Neural progenitor cell (in vitro differentiated cells): ENCODE measurements around the gene BTBD7. TPM values are rescaled to one million over a fixed set of nuclear protein-coding genes. Genes with fewer than 3 reads are reported as not detected.

Experiments used
- DNase-seq: peaks from one replicate; pipeline ENCODE4 v3.0.0-alpha.2; 2016; ENCODE audit warnings: low spot score
- H2AFZ ChIP-seq: fragments of 200-600 bp; sonication (generic); replicated peaks from 2 replicates; pipeline ENCODE4 v1.6.1; 2016; ENCODE audit warnings: antibody characterized with exemption
- H3F3A ChIP-seq: fragments of 200-600 bp; sonication (generic); 2 replicates; pipeline ENCODE4 v1.6.1; 2016; ENCODE audit warnings: antibody characterized with exemption, low read depth
- H3K27ac ChIP-seq: fragments of 200-600 bp; sonication (generic); 2 replicates; pipeline ENCODE4 v1.5.1; 2016; ENCODE audit warnings: mild to moderate bottlenecking
- H3K27me3 ChIP-seq: fragments of 200-600 bp; sonication (generic); 2 replicates; pipeline ENCODE4 v1.6.1; 2016; ENCODE audit warnings: mild to moderate bottlenecking, moderate library complexity
- H3K36me3 ChIP-seq: fragments of 200-600 bp; sonication (generic); 2 replicates; pipeline ENCODE4 v1.5.1; 2016
- H3K4me1 ChIP-seq: fragments of 200-600 bp; sonication (generic); 2 replicates; pipeline ENCODE4 v1.6.1; 2016; ENCODE audit warnings: mixed run types
- H3K4me2 ChIP-seq: fragments of 200-600 bp; sonication (generic); 2 replicates; pipeline ENCODE4 v1.6.1; 2016
- H3K4me3 ChIP-seq: fragments of 200-600 bp; sonication (generic); 2 replicates; pipeline ENCODE4 v1.5.1; 2016
- H3K79me2 ChIP-seq: fragments of 200-600 bp; sonication (generic); 2 replicates; pipeline ENCODE4 v1.6.1; 2016; ENCODE audit warnings: low read depth
- H3K9ac ChIP-seq: fragments of 200-600 bp; sonication (generic); 2 replicates; pipeline ENCODE4 v1.6.1; 2016
- H3K9me3 ChIP-seq: fragments of 200-600 bp; sonication (generic); 2 replicates; pipeline ENCODE4 v1.5.1; 2016; ENCODE audit warnings: low read depth
- H4K20me1 ChIP-seq: fragments of 200-600 bp; sonication (generic); 2 replicates; pipeline ENCODE4 v1.6.1; 2016; ENCODE audit warnings: low read depth
- H3K27ac Mint-ChIP-seq: 3 replicates; pipeline ENCODE4 v1.8.0; 2021; ENCODE audit warnings: mixed read lengths
- H3K27me3 Mint-ChIP-seq: 2 replicates; pipeline ENCODE4 v1.8.0; 2022; ENCODE audit warnings: low read depth, mild to moderate bottlenecking, inconsistent platforms, moderate library complexity, mixed read lengths; ENCODE audit not compliant: insufficient read depth
- H3K36me3 Mint-ChIP-seq: 3 replicates; pipeline ENCODE4 v1.8.0; 2021; ENCODE audit warnings: mixed read lengths
- H3K4me1 Mint-ChIP-seq: 3 replicates; pipeline ENCODE4 v1.8.0; 2021; ENCODE audit warnings: mixed read lengths
- H3K4me3 Mint-ChIP-seq: 3 replicates; pipeline ENCODE4 v1.8.0; 2021; ENCODE audit warnings: mild to moderate bottlenecking, moderate library complexity, mixed read lengths
- H3K9me3 Mint-ChIP-seq: 3 replicates; pipeline ENCODE4 v1.8.0; 2020; ENCODE audit warnings: mixed read lengths
- EZH2 ChIP-seq: fragments of 200-600 bp; sonication (generic); IDR thresholded peaks from 2 replicates; pipeline ENCODE4 v1.6.1; 2017; ENCODE audit warnings: antibody characterized with exemption, mild to moderate bottlenecking, moderate library complexity
- EZH2phosphoT487 ChIP-seq: fragments of 200-600 bp; sonication (generic); IDR thresholded peaks from 2 replicates; pipeline ENCODE4 v1.6.1; 2017; ENCODE audit warnings: antibody characterized with exemption
- total RNA-seq: library from RNA; depleted of rRNA; stranded (reverse); fragments of >200 nt; gene quantifications from 2 replicates; pipeline ENCODE4 v1.2.3, GENCODE V29; 2015; ENCODE audit warnings: low replicate concordance
- TF ChIP-seq, protein P1 (sequence below): fragments of 200-600 bp; sonication (generic); IDR thresholded peaks from 2 replicates; pipeline ENCODE4 v1.5.1; 2017; ENCODE audit warnings: antibody characterized with exemption, mild to moderate bottlenecking

The BTBD7 gene, protein sequence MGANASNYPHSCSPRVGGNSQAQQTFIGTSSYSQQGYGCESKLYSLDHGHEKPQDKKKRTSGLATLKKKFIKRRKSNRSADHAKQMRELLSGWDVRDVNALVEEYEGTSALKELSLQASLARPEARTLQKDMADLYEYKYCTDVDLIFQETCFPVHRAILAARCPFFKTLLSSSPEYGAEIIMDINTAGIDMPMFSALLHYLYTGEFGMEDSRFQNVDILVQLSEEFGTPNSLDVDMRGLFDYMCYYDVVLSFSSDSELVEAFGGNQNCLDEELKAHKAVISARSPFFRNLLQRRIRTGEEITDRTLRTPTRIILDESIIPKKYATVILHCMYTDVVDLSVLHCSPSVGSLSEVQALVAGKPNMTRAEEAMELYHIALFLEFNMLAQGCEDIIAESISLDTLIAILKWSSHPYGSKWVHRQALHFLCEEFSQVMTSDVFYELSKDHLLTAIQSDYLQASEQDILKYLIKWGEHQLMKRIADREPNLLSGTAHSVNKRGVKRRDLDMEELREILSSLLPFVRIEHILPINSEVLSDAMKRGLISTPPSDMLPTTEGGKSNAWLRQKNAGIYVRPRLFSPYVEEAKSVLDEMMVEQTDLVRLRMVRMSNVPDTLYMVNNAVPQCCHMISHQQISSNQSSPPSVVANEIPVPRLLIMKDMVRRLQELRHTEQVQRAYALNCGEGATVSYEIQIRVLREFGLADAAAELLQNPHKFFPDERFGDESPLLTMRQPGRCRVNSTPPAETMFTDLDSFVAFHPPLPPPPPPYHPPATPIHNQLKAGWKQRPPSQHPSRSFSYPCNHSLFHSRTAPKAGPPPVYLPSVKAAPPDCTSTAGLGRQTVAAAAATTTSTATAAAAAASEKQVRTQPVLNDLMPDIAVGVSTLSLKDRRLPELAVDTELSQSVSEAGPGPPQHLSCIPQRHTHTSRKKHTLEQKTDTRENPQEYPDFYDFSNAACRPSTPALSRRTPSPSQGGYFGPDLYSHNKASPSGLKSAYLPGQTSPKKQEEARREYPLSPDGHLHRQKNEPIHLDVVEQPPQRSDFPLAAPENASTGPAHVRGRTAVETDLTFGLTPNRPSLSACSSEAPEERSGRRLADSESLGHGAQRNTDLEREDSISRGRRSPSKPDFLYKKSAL
- 30.1 and 44.7 TPM in 2 replicates for total RNA-seq

DNA sequence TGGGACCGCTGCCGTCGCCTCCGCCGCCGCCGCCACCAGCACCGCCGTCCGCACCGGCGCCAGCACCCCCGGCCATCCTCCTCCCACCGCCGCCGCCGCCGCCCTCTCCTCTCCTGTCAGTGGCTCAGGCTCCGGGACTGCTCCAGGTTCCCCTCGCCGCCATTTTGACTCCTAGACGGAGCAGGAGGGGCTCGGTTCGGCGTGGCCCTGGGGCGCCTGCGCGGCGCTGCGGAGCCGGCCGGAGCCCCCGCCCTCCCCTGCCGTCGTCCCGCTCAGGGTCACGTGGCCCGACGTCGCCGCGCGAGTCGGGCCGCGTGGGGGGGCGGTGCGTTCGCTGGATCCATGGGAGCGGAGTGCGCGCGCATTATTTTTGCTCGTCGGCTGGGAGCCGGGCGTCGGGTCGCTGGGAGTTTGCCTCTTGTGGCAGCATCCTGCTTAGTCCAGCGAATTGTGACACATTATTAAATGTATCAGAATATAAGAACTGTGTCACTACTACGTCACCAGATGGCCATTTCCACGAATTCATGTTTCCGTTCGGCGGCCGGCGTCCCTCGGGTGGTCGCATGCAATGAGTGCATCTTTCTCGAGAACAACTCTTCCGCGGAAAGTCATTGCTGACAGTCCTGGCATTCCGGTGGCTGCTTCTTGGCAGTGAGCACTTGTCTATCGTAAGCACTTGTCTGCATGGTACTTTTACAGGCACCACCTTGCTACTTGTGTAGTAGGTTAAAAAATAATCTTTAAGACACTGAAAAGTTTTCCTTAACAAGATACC lies at the start of gene BTBD7:
Gene BTBD7 (minus strand): TSS at position 184 of the 778 bp plus-strand sequence. CDS start 36,985 bp downstream, outside the sequence.
- Mint-ChIP-seq H3K36me3 (peaks cover 6% of the 10 kb centered on the region), H3K4me1 (peaks cover 38% of the 10 kb centered on the region)
- peaks cover 62% of the 10 kb centered on the region for H3K79me2 ChIP-seq

DNA sequence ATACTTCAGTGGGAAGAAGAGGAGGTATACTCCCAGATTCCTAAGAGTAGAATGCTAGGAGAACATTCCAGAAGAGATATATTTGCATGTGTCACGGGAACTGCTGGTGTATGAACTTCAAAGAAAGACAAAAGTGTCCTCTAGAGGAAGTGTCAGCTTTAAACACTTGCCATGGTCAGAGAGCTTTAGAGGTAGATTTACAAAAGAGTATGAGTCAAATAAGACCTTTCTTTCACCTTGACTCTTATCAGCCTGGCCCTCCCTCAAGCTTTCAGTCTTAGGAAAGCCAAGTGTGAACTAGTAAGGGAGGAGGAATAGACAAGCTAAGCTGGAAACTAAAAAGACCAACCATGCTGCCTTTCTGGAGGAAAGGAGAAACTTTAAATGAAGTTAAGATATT lies 48.8 kb upstream of the BTBD7 start:
- no peaks in the 10 kb centered on the region for H3K9me3 ChIP-seq
- H3K27me3 Mint-ChIP-seq, result no peaks in the 10 kb centered on the region
- H3F3A ChIP-seq, result no peaks in the 10 kb centered on the region
- H3K27ac Mint-ChIP-seq, result no peak overlapping the region
- TF ChIP-seq EZH2phosphoT487 (no peak), EZH2 (no peak)
- TF ChIP-seq, protein P1, sequence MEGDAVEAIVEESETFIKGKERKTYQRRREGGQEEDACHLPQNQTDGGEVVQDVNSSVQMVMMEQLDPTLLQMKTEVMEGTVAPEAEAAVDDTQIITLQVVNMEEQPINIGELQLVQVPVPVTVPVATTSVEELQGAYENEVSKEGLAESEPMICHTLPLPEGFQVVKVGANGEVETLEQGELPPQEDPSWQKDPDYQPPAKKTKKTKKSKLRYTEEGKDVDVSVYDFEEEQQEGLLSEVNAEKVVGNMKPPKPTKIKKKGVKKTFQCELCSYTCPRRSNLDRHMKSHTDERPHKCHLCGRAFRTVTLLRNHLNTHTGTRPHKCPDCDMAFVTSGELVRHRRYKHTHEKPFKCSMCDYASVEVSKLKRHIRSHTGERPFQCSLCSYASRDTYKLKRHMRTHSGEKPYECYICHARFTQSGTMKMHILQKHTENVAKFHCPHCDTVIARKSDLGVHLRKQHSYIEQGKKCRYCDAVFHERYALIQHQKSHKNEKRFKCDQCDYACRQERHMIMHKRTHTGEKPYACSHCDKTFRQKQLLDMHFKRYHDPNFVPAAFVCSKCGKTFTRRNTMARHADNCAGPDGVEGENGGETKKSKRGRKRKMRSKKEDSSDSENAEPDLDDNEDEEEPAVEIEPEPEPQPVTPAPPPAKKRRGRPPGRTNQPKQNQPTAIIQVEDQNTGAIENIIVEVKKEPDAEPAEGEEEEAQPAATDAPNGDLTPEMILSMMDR, result no peak
- H3K4me1 Mint-ChIP-seq, result no peaks in the 10 kb centered on the region
- no peak overlapping the region for H3K27ac ChIP-seq
- no peaks in the 10 kb centered on the region for H3K36me3 Mint-ChIP-seq
- no peak for DNase-seq
- H3K4me2 ChIP-seq, result no peak overlapping the region
- H3K27me3 ChIP-seq, result no peaks in the 10 kb centered on the region
- H4K20me1 ChIP-seq, result no peaks in the 10 kb centered on the region
- no peaks in the 10 kb centered on the region for H3K9me3 Mint-ChIP-seq
- H2AFZ ChIP-seq, result no peak overlapping the region
- H3K79me2 ChIP-seq, result no peaks in the 10 kb centered on the region
- no peak overlapping the region for H3K4me3 ChIP-seq
- H3K9ac ChIP-seq, result no peak overlapping the region
- no peaks in the 10 kb centered on the region for H3K36me3 ChIP-seq
- no peaks in the 10 kb centered on the region for H3K4me1 ChIP-seq
- H3K4me3 Mint-ChIP-seq, result no peak overlapping the region

More for the DNA sequence above, at the start of gene BTBD7:
- H3K27ac ChIP-seq, result peak within 1 kb of the TSS; percentile 89
- peaks cover 3% of the 10 kb centered on the region for H3K9me3 Mint-ChIP-seq
- H3K9me3 ChIP-seq, result no peaks in the 10 kb centered on the region
- H3F3A ChIP-seq, result peaks cover 30% of the 10 kb centered on the region
- peak within 1 kb of the TSS; percentile 67 for H3K27ac Mint-ChIP-seq
- peak within 1 kb of the TSS; percentile 96 for H3K4me3 Mint-ChIP-seq
- H4K20me1 ChIP-seq, result peaks cover 37% of the 10 kb centered on the region
- peak within 1 kb of the TSS; percentile 75 for H3K4me2 ChIP-seq
- H3K27me3 Mint-ChIP-seq, result peaks cover 6% of the 10 kb centered on the region
- peak within 1 kb of the TSS; percentile 90 for H2AFZ ChIP-seq
- no peaks in the 10 kb centered on the region for H3K36me3 ChIP-seq
- peak within 1 kb of the TSS; percentile 89 for H3K4me3 ChIP-seq
- DNase-seq, result peak; percentile 98
- H3K4me1 ChIP-seq, result peaks cover 41% of the 10 kb centered on the region
- H3K9ac ChIP-seq, result peak within 1 kb of the TSS; percentile 56
- H3K27me3 ChIP-seq, result no peaks in the 10 kb centered on the region
- TF ChIP-seq, protein P1, result peak; percentile 36
- TF ChIP-seq EZH2, result no peak

DNA sequence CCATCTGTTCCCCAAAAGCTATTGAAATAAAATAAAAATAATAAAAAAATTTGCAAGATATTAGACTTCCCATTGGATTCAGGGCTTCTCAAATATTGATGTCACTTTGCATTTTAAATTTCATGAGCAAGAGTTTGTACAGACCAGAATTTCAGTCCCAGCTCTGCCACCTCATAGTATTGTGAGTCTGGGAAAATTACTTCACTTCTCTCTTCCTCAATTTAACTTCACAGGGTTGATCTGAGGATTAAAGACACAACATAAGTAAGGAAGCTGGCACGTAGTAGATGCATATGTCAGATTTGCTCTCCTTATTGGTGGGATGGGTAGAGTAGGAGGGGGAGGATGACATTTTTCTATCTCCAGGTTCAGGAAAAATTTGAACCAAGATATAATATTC lies 47.0 kb upstream of the BTBD7 start:
- H2AFZ ChIP-seq, result no peak overlapping the region
- TF ChIP-seq EZH2 (no peak), EZH2phosphoT487 (no peak)
- TF ChIP-seq, protein P1, result no peak
- no peaks in the 10 kb centered on the region for H4K20me1 ChIP-seq
- Mint-ChIP-seq H3K27me3 (no peaks in the 10 kb centered on the region), H3K4me3 (no peak overlapping the region), H3K9me3 (no peaks in the 10 kb centered on the region), H3K36me3 (no peaks in the 10 kb centered on the region), H3K27ac (no peak overlapping the region), H3K4me1 (no peaks in the 10 kb centered on the region)
- H3K36me3 ChIP-seq, result no peaks in the 10 kb centered on the region
- DNase-seq, result no peak
- no peak overlapping the region for H3K27ac ChIP-seq
- no peaks in the 10 kb centered on the region for H3K4me1 ChIP-seq
- no peaks in the 10 kb centered on the region for H3K27me3 ChIP-seq
- no peak overlapping the region for H3K4me2 ChIP-seq
- no peak overlapping the region for H3K4me3 ChIP-seq
- no peak overlapping the region for H3K9ac ChIP-seq
- no peaks in the 10 kb centered on the region for H3F3A ChIP-seq
- no peaks in the 10 kb centered on the region for H3K79me2 ChIP-seq
- no peaks in the 10 kb centered on the region for H3K9me3 ChIP-seq
